ENCODE results near the gene HERC2.
"Not testable (repeated sequence)": the region's sequence is repeated elsewhere in the genome, so short reads cannot be mapped to it uniquely, and the experiment has no call there.

HERC2 gene

DNA sequence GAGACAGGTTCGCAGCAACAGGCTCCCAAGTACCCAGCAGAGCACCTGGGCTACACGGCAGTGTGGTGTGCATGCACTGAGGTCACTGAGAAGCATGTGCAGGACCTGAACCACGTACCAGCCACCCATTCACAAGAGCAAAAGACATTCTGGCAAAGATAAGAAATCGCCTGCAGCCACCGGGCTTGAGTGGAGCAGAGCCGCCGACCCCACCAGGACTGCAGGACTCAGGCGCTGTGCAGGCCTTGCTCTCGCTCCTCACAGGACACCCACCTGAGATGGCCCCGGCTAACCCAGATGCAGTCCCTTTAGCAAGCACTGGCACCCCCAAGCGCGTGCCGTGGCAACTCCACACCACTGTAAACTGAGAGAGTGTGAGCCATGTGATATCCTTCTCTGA lies 190.6 kb downstream of the HERC2 start:
- no peak for DNase-seq (ENCODE audit: low read depth)

DNA sequence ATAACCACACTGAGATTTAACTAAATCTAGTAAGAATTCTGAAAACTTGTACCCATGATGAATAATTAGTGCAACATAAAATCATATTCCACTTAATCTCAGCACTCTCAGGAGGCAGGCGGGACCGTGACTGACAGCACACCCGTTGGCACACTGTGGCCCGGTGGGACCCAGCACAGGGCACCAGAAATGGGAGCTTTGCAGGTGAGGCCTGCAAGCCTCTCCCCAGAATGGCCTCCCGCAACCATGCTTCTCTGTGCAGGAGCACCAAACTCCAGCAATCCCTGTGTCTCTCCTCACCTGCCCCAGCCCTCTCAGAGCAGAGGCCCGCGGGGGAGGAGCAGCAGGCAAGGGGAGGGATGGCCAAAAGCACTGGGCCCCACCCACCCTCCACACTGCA lies 191.3 kb downstream of the HERC2 start:
- no peak for DNase-seq (ENCODE audit: low read depth)

DNA sequence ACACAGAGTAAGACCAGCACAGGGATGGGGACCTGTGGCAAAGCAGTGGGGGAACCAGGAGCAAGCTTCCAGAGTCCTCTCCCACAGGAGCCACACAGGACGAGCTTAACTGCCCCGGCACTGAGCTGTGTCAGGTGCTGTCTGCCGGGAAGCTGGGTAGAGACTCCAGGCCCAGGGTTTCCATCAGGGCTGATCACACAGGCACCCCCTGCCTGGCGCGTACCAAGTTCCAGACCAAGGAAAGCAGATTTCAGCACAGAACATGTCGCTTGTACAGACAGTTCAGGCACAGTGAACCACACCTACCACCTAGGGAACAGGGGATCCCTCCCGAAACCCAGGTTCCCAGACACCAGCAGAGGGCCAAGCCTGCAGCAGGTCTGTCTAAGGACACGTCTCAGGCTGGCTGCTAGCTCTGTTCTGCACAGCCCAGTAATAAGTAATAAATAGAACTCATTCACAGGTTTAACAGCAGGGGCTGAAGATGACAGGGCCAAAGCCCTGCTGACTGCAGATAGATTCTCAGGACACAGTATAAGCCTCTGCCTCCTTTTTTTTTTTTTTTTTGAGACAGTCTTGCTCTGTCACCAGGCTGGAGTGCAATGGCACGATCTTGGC lies 192.6 kb downstream of the HERC2 start:
- no peak for DNase-seq (ENCODE audit: low read depth)

DNA sequence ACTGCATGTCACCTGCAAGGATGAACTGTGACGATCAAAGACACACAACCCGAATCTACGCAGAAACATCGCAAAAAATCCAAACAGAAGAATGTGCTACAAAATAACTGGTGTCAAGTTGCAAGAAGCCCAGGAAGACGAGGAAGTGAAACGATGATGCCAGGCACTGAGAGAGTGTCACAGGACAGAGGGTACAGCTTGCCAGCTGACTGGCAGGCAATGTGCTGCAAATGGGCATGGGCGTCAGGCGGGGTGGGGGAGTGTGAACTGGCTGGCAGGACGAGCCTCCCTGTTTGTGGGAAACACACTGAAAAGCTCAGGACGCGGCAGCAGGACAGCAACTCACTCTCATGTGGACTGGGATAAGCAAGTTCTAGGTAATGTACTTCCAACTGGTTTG lies 193.9 kb downstream of the HERC2 start:
- DNase-seq (ENCODE audit: low read depth), result no peak

DNA sequence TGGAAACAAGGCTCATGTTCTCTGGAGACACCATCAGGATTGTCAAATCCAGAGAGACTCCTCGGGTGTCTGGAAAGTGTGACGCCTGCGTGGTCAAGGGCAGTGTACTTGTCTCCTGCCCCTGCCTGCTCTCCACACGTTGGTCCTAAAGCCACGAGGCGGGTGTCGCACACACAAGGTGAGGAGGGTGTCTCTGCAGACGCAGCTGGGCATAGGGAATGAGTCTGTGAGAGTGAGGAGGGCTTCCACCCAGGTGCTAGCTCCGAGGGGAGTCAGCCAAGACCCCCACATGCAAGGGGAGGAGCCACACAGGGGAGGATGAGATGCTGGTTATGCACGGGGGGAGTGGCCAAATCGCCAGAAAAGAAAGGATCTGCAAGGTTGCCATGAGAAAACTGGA lies 194.9 kb downstream of the HERC2 start:
- no peak for DNase-seq (ENCODE audit: low read depth)

DNA sequence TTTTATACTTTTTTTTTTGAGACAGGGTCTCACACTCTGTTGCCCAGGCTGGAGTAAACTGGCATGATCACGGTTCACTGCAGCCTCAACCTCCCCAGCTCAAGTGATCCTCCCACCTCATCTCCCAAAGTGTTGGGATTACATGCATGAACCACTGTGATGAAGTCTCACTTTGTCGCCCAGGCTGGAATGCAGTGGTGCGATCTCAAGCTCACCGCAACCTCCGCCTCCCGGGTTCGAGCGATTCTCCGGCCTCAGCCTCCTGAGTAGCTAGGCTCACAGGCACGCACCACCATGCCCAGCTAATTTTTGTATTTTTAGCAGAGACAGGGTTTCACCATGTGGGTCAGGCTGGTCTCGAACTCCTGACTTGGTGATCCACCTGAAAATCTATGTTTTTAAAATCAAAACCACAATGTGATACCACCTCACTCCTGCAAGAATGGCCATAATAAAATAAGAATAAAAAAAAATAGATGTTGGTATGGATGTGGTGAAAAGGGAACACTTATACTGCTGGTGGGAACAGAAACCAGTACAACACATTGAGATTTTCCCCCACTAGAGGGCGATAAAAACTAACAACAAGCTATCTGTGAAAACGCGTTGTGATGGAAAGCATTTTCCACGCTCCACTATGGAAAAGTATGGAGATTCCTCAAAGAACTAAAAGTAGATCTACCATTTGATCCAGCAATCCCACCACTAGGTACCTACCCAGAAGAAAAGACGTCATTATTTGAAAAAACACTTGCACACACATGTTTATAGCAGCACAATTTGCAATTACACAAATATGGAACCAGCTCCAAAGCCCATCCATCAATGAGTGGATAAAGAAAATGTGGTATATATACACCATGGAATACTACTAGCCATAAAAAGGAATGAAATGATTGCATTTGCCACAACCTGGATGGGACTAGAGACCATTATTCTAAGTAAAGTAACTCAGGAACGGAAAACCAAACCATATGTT lies 196.0 kb downstream of the HERC2 start:
- no peak for DNase-seq (ENCODE audit: low read depth)

DNA sequence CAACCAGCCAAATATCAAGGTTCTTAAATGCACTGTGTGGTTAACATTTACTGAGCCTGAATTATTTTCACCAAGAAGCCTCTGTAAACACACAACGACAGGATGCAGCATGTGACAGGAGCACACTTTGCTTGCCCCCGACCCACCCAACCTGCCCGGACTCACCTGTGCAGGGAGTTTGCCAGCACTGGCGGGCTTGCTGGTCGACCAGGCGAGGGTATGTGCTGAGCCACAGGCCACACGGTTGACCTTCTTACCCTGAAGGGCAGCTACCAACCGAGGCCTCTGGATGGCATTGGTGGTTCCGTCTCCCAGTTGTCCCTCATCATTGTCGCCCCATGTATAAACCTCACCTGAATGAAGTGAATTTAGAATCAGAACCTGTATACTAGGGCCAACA lies 197.1 kb downstream of the HERC2 start:
- no peak for DNase-seq (ENCODE audit: low read depth)

DNA sequence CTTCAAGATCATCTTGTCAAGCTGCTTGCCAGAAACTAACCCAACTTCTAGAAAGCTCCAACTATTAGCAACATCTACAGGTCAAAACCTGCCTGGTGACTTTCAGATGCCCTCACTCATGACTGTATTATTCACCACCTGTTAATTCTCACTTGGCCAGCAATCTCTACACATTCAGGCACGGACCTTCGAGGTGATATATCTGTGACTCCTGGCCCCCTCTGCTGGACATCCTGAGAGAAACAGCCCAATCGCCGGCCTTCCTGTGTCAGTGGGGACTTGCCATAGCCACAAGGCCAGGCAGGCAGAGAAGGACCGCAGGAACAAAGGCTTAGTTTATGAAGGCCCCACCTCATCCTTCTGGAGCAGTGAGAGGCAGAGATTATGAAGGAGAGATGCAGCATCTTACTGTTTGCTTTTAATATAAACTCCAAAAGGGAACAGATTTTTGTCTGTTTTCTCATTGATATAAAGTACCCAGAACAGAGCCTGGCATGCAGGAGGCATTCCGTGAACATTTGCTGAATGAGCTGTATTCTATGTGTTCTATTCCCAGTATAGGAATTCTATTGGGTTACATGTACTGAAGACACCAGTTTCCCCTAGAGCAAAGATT lies 198.5 kb downstream of the HERC2 start:
- no peak for DNase-seq (ENCODE audit: low read depth)

DNA sequence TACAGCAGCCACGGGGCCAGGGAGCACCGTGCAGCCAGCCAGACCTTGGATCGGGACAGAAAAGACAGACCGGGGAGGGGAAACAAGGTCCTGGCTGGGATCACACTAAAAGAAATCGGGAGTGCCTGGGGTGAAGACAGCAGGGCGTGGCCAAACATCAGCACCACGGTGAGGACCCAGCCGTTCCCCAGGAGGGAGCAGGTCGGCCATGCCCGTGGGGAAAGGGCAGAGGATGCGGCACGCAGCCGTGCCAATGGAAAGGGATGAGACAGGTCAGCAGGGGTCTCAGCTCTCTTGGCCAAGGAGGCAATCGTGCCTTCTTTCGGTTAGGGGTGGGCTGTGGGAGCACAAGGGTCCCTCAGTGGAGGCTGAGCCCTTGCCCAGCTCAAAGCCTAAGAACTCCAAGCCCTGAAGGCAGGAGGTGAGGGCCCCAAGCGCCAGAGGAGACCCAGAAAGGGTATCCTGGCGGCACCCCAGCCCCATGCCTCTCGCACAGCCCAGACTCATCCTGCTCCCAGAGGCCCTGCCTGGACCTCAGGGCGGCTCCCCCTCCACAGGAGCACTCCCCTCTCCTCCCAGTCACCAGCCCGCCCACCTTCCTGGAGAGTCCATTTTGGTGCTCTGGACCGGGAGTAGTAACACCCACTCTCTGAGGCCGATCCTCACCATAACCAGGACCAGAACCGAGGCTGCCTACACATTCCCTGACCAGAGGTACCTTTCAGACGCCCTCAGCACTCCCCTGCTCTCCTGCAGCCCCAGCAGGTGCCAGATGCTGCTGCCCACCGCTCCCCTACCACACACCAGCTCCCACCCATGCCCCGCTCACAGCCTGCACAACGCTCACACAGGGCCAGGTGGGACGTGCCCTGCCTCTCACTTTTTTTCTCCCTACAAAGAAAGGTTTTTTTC lies 199.7 kb downstream of the HERC2 start:
- DNase-seq (ENCODE audit: low read depth), result no peak

DNA sequence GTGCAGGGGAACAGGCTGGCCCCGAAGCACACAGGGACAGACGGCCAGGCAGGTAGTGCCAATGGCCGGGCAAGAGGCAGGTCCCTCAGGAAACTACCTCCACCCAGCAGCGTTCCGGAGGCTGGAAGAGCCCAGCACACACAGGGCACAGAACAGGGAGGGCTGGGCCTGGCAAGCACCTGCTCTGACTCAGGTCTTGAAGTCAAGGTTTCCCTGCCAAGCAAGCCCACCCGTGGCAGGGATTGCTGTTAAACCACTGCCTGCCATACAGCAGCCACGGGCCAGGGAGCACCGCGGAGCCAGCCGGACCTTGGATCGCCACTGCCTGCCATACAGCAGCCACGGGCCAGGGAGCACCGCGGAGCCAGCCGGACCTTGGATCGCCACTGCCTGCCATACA lies 200.4 kb downstream of the HERC2 start:
- DNase-seq (ENCODE audit: low read depth), result not testable (repeated sequence)

DNA sequence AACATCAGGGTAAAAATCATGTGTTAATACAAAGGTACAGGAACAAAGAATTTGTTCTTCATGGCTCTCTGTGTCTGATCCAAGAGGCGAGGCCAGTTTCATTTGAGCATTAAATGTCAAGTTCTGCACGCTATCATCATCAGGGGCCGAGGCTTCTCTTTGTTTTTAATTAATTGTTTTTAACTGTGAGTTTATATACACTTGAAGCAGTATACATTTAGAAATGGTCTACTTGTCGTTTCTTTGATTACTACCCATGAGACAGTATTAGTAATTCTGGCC lies 201.7 kb downstream of the HERC2 start:
- no peak for DNase-seq (ENCODE audit: low read depth)

DNA sequence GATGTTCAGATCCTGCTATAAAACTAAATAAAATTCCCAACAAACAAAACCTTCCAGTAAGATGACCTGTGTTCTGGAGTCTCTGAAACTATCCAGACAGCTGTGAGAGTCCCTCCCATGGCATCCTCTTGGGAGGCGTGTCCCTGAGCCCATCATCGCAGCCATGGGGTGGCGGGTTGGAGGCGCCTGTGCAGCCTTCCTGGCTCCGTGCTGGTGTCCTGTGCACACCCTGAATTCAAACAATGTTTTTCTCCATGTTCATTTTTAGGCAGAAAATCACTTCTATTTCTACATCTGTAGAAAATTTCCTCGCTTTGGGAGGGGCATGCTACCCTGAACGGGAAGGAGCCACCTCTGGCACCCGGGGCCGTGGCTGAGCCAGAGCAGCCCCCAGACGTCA lies 203.4 kb downstream of the HERC2 start:
- DNase-seq (ENCODE audit: low read depth), result no peak

DNA sequence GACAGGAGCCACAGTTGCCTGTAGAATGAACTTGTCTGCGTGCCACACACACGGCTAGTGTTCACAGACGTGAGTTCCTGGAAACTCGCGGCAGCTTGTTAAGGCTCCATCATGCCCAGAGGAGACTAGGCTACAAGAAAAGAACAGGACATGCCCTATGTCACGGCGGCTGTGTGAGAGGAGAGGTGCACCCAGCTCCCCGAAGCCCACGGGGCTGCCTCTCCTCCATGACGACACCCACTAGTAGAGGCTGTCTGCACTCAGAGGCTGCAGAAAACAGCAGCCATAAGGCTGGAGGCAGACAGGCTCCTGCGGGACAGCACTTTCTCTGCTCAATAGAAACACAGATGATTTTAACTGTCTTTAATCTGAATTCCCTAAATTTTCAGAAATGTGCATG lies 203.9 kb downstream of the HERC2 start:
- DNase-seq (ENCODE audit: low read depth), result no peak

DNA sequence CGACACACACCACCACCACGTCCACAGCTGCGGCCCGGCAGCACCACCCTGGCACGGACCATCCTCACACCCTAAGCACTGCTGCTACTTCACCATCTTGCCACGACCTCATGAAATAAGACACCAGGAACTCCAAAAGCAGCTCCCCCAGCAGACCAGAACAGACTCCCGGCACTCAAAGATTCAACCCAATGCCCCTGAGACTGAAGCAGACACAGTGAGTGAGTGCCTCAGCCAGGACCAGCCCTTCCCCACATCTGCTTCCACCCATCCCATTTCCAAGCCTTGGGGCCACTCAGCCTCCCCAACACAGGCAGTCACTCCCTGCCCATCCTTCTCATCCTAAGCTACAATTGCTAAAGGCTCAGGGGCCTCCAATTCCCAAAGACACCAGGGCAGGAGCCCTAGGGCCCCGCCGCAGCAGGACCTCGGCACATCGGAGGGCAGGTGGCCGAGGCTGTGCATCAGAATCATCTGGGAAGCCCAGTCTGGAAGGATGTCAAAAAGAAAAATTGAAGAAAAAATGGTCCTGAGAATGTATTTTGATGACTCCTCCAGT lies 204.5 kb downstream of the HERC2 start:
- DNase-seq (ENCODE audit: low read depth), result no peak

DNA sequence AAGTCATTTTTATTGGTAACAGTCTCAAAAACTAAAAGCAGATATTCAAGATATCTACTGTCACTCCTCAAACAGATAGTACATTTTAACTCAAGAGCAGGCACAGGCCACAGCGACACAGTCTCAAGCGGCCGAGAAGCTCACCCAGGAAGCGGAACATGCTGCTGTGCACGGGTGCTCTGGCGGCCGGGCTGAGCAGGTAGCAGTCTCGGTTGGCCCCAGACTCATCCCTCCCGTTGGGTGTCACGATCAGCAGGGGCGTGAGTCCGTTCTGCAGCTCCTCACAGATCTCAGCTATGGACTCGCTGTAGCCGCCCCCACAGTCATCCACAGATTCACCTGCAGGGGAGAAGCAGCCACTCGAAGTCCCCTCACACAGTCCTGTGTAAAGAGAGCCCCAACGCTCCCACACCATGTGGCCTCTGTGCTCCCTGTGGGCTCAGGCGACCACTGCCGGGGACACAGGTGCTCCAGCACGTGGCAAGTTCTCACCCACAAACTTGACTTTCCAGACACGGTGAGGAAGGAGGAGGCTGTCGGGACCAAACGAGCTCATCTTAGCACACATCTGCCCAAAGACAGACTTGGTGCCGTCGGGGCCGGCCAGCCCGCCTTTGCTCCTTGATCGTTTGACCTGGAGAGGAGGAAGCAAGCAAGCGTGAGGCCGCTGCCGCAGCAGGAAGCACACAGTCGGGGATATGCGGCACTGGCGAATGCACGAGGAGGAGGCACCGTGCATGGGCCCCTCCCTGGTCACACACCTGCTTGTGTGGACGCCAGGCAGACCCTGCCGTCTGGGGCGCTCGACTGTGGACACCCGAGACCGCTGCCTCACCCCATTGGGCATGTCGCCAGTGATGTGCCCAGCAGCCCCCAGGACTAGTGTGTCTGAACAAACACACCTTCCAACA lies 205.2 kb downstream of the HERC2 start:
- no peak for DNase-seq (ENCODE audit: low read depth)

DNA sequence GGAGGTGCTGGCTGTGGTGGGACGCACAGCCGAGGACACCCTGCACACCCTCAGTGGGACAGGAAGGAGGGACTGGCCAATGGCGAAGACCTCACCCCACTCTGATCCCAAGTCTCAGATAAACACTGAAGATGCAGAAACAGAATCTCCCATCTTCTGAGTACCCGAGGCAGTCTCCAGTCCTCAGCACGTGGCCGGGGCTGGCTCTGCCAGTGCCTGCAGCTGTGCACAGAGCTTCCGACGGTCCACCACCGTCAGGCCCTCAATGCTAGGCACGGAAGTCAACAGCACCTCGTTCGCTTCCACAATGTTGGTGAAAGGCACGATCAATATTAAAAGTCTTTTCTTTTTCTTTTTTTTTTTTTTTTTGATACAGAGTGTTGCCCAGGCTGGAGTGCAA lies 206.1 kb downstream of the HERC2 start:
- no peak for DNase-seq (ENCODE audit: low read depth)

DNA sequence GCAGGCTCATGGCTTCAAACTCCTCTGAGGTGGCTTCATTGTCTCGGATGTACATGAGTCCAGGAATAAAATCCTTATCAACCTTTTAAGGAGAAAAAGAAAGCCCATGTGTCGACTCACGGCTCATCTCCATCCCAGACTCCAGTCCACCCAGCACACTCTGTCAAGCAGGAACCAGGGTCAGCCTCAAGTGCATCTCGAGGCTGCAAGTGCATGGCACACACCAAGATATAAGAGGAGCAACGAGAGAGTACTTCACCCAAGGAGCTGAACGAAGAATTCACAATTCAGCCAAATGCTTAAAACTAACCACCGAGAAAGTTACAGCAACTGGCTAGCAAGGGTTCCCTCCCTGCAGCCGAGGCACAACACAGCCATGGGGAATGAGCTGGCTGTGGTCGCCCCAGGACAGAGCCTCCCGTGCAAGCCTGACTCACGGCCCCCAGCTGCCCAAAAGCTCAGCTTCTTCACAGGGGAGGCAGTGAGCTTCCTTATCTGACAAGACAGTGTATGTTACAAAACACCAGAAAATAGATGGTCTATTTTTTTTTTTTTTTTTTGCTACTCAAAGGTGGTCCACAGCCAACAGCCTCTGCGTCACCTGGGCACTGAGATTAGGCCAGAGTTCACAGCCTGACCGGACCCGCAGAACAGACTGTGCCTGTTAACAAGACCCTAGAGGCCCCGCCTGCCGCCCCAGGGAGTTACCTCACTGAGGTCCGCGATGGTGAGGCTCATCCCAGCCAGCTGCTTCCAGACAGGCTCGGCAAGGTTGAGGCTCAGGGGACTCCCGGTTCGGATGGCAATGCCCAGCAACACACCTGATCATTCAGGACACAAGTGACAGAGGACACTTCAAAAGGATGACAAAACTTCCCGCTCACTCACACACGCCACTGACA lies 207.0 kb downstream of the HERC2 start:
- no peak for DNase-seq (ENCODE audit: low read depth)

DNA sequence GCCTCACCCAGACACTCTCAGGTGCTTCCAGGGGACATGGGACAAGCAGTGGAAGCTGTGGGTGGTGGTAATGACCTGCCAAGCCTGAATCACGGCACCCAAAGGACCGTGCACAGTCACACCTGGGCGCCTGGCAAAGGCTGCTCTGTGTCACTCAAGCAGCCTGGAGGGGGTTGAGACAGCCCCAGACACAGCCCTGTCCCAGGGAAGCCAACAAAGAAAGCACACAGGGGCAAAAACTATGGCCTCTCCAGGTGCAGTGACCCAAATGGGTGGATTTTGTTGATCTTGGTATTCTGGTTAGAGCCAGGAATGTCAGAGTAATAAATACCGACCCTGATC lies 207.9 kb downstream of the HERC2 start:
- no peak for DNase-seq (ENCODE audit: low read depth)

DNA sequence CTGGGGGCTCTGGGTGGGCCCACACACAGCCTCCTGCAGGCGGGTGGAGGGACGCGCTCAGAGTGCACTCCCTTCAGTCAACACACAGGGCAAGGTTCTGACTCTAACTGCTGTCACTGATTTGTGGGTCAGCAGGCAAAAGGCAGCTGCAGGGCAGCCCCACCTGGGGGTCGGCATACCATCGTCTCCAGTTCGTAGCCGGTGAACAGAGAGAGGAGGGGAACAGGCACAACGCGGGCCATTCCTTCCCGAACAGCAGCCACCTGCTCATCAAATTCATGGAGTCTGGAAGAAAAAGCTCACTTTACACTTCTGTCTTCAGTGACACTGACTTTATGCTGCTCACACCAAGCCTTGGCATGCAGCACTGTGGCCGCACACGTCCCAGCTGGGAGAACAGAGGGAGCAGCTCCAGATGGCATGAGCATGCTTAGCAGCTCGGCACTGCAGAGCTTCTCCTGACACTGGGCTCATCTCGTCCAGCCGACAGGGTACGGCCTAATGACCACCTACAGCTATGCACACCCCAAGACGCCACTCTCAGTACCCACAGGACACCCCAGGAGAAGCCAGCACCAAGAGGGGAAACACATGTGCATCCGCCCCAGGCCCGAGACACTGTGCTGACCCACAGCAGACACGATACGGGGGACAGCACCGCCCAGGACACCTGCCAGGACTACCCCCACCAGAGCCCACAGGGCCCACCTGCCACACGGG lies 208.4 kb downstream of the HERC2 start:
- DNase-seq (ENCODE audit: low read depth), result no peak
